RWPE1 (cell line): ENCODE measurements around the gene EMID1.
A peak's percentile ranks its signal among the peaks of the same experiment; 100 is the strongest.

Experiments used
- CTCF ChIA-PET: fragments of 350-600 bp; sonication (Branson Sonifier 250); formaldehyde crosslinking; extraction: SDS; loops from one replicate; lab custom pipeline; 2021; lab: Yijun Ruan, JAX
- POLR2A ChIA-PET: fragments of 400-600 bp; formaldehyde crosslinking; extraction: SDS; loops from one replicate; lab custom pipeline; 2020; ENCODE audit warnings: antibody characterized with exemption; ENCODE audit not compliant: low non-redundant PET; lab: Yijun Ruan, JAX
- DNase-seq: peaks from one replicate; pipeline ENCODE4 v3.0.0; 2012; ENCODE audit warnings: low spot score
- H3K27ac ChIP-seq: fragments of 450-650 bp; 2 replicates; pipeline ENCODE4 v1.5.1; 2017
- TF ChIP-seq, protein P1 (sequence below): fragments of 450-650 bp; conservative IDR thresholded peaks from 2 replicates; pipeline ENCODE4 v1.5.1; 2017; ENCODE audit warnings: low read depth, mild to moderate bottlenecking

The EMID1 gene

DNA sequence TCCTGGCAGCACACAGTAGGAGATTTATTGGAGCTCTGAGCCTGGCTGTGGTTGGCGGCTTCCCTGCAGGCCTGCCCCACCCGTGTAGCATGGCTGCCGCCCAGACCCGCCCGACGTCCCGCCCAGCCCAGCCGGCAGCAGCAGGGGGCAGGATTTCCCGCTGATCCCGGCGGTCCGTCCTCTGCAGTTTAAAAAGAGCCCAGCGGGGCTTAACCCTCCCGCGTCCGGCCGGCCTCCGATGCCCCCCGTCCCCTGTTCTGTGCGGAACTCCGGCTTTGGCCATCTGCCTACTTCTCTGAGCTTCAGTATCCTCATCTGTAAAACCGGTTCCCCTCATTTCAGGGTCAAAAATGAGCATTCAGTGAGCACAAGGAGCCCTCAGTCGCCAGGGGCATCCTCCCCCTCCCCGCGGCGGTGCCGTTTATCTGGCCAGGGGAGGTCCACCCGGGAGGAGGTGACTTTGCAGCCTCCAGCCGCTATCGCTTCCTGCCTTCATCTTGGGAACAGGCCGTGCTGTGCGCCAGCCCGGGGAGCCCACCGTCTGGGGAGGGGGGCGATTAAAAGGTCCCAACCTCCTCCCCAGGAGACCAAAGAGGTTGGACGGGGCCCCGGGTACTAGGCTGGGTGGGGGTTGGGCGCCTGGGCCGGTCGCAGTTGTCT, 100.6 kb downstream of the EMID1 start, which contains the start of gene GAS2L1:
GAS2L1 (plus strand) TSS at position 476 of the 660 bp plus-strand sequence. CDS start 1,456 bp downstream, outside the sequence.
- H3K27ac ChIP-seq, result peak within 1 kb of the TSS; percentile 94
- CTCF ChIA-PET, result interaction anchor here (0.6 kb wide), 1 partner anchor 44 kb away, joined by 3 read pairs; no protein-coding TSS in a partner anchor
- peak; percentile 69 for DNase-seq
- TF ChIP-seq, protein P1, sequence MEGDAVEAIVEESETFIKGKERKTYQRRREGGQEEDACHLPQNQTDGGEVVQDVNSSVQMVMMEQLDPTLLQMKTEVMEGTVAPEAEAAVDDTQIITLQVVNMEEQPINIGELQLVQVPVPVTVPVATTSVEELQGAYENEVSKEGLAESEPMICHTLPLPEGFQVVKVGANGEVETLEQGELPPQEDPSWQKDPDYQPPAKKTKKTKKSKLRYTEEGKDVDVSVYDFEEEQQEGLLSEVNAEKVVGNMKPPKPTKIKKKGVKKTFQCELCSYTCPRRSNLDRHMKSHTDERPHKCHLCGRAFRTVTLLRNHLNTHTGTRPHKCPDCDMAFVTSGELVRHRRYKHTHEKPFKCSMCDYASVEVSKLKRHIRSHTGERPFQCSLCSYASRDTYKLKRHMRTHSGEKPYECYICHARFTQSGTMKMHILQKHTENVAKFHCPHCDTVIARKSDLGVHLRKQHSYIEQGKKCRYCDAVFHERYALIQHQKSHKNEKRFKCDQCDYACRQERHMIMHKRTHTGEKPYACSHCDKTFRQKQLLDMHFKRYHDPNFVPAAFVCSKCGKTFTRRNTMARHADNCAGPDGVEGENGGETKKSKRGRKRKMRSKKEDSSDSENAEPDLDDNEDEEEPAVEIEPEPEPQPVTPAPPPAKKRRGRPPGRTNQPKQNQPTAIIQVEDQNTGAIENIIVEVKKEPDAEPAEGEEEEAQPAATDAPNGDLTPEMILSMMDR, result peak; percentile 66
- POLR2A ChIA-PET, result no interaction called here

DNA sequence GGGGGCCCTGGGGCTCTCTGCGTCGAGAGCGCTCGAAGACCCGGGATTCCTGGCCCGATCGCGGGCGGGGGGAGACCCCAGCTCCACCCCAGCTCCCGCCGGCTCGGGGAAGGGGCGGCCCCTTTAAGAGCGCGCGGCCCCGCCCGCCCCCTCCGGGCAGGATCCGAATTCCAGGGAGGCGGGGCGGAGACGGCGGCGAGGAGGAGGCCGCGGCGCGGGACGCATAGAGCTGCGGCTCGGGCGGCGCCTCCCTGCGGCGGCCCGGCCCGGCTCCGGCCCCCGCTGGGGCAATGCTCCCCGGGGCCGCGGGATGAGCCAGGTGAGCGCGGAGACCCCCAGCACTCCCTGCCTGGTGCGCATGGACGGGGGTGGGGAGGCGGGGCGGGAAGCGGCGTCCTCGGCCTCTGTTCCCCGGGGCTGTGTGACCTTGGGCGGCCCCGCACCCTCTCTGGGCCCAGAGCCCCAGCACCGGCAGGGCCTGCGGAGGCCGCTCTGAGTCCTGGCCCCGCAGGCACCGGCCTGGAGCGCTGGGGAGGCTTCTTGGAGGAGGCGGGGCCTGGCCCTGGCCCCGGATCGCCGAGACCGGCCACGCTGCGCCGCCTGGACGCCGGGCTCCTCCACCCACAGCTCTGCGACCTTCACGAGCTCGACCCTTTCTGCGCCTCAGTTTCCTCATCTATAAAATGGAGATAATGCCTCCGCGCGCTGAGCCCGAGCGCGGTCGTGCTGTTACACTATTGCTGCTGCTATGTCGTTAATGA, 101.3 kb downstream of the EMID1 start:
- POLR2A ChIA-PET, result no interaction called here
- CTCF ChIA-PET, result no interaction called here
- H3K27ac ChIP-seq, result peak overlapping the region; percentile 94
- peak; percentile 66 for DNase-seq
- TF ChIP-seq, protein P1, result no peak

DNA sequence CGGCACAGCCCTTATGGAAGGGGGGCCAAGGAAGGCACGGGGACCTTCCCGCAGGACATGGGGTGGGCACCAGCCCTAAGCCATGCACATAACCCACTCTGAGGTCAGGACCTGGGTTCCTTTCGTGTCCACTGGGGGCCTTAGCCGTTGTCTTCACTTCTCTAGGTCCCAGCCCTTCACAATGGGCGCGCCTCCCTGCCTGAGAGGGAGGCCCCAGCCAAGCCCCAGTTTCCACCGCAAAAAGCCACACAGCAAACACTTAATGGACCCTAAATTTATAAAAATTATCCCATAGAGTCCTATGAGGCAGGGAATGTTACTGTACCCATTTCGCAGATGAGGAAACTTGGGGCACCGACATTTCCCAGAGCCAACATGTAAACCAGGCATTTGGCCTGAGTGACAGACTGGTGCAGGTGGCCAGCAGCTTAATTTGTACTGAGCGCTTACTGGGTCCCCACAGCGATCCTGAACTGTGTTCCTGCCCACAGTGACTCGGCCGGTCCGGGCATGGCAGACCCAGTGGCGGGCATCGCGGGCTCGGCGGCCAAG, 102.0 kb downstream of the EMID1 start:
- TF ChIP-seq, protein P1, result no peak
- H3K27ac ChIP-seq, result peak overlapping the region; percentile 94
- CTCF ChIA-PET, result no interaction called here
- no peak for DNase-seq
- POLR2A ChIA-PET, result no interaction called here

DNA sequence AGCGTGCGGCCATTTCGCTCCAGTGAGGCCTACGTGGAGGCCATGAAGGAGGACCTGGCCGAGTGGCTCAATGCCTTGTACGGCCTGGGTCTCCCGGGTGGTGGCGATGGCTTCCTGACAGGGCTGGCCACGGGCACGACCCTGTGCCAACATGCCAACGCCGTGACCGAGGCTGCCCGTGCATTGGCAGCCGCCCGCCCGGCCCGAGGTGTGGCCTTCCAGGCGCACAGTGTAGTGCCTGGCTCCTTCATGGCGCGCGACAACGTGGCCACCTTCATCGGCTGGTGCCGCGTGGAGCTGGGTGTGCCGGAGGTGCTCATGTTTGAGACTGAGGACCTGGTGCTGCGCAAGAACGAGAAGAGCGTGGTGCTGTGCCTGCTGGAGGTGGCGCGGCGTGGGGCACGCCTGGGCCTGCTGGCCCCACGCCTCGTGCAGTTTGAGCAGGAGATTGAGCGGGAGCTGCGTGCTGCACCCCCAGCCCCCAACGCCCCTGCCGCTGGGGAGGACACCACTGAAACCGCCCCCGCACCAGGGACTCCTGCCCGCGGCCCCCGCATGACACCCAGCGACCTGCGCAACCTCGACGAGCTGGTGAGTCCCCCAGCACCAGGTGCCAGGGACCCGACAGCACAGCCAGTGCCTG, 102.6 kb downstream of the EMID1 start:
- POLR2A ChIA-PET, result no interaction called here
- no peak for DNase-seq
- TF ChIP-seq, protein P1, result no peak
- CTCF ChIA-PET, result no interaction called here
- H3K27ac ChIP-seq, result peak overlapping the region; percentile 94

DNA sequence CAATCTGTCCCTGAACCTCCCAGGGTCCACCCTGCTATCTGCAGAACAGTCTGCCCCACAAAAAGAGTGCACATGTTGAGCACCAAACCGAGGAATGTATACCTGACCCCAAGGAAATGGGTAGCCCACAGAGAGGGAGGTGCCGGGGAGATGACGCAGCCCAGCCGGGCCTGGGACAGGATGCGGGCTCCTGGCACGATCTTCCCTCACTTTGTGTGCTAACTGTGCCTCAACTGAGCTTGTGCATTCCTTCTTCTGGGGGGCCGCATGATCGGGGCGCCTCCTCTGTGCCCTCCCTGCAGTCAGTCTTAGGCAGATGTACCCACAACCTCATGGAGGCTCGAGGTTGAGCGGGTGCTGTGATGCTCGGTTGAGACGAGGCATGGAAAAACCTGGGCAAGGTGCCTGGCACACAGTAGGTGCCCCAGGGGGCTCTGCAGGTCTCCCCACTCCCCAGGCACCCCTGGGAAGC, 103.1 kb downstream of the EMID1 start:
- peak overlapping the region; percentile 94 for H3K27ac ChIP-seq
- DNase-seq, result peak; percentile 58
- CTCF ChIA-PET, result no interaction called here
- TF ChIP-seq, protein P1, result no peak
- POLR2A ChIA-PET, result no interaction called here
